Psoas muscle (tissue), 8 donors: ENCODE results near the gene CES3. TPM values are rescaled to one million over a fixed set of nuclear protein-coding genes. Genes with fewer than 3 reads are reported as not detected.
A peak's percentile ranks its signal among the peaks of the same experiment; 100 is the strongest.

Experiments
- ATAC-seq, 4 donors: fragments of 200-7000 bp; cut with Tn5 transposase; one replicate each; pipeline ENCODE4 v1.9.1; 2020; ENCODE audit warnings: moderate library complexity in 3 of 4, mild to moderate bottlenecking in 2 of 4
- DNase-seq, 2 donors: peaks; one replicate each; pipeline ENCODE4 v3.0.0-alpha.2; 2020
- H3K27ac ChIP-seq: fragments of 200-600 bp; one replicate; pipeline ENCODE4 v1.8.0; 2022
- H3K27me3 ChIP-seq, 3 donors: fragments of 200-600 bp in 1 of 3; one replicate each; pipeline versions ENCODE4 v1.6.1 to v1.8.0; 2013 to 2022; ENCODE audit warnings: low read length in 2 of 3, mild to moderate bottlenecking in 2 of 3, moderate library complexity in 1 of 3; ENCODE audit not compliant: insufficient read depth in 3 of 3
- H3K36me3 ChIP-seq, 2 donors: fragments of 200-600 bp in 1 of 2; one replicate each; pipeline versions ENCODE4 v1.6.1 to v1.8.0; 2013 to 2022; ENCODE audit warnings: low read depth in 1 of 2, mild to moderate bottlenecking in 1 of 2, moderate library complexity in 1 of 2; ENCODE audit not compliant: insufficient read depth in 1 of 2
- H3K4me1 ChIP-seq: fragments of 200-600 bp; one replicate; pipeline ENCODE4 v1.8.0; 2022
- H3K4me3 ChIP-seq: fragments of 200-600 bp; one replicate; pipeline ENCODE4 v1.8.0; 2022; ENCODE audit warnings: mild to moderate bottlenecking
- H3K9me3 ChIP-seq: fragments of 200-600 bp; one replicate; pipeline ENCODE4 v1.8.0; 2022
- WGBS, 3 donors: extraction: QIAGEN DNeasy Blood & Tissue Kit; methylation state at CpG; one replicate each; pipeline versions ENCODE4 v1.1.6 to v1.1.7; 2013; 5-methylcytosine and 5-hydroxymethylcytosine counted together
- intact Hi-C, 2 donors: fragments of 100-400 bp; cut with DNase I; formaldehyde crosslinking; loops; one replicate each; pipeline versions ENCODE4 v1.11.0 to v1.14.2; 2022
- polyA plus RNA-seq, 3 donors: library from polyadenylated mRNA; stranded (reverse); fragments of 200-250 nt; gene quantifications; one replicate each; pipeline ENCODE4 v1.2.3, GENCODE V29; 2013
- total RNA-seq, 4 donors: library from RNA; stranded (reverse); fragmentation: NEBNext Ultra II Directional in 2 of 4; extraction: Animal tissue kit (Norgen Biotek cat#: 25700) in 2 of 4; gene quantifications; one replicate each; pipeline versions ENCODE4 v1.2.1 to v1.2.4, GENCODE V29; 2021 to 2023
- TF ChIP-seq, protein P1 (sequence below): fragments of 200-600 bp; IDR thresholded peaks from one replicate; pipeline ENCODE4 v1.8.0; 2022; ENCODE audit warnings: antibody characterized with exemption
- donor health status: healthy with polysubstance abuse.
- donor health status: DM: no; HTN: no; CAD: no; lungs with moderate emphysema.
- donor health status: Bipolar disorder and iron deficiency.
- donor health status: healthy.
- donor health status: DM: yes; HTN: yes; CAD: no.
- donor health status: DM: no; HTN: no; CAD: no.
- donor health status: DM: no; HTN: no; CAD: no.
- donor health status: DM: yes; HTN: yes; CAD: no.

Gene CES3
- total and polyA plus RNA-seq, 7 donors: 0.48 to 15.2 (median 9.7) TPM

GRCh38 chr16:67017421-67017750 is 56.3 kb downstream of the CES3 start:
- no peak overlapping the region for H3K4me3 ChIP-seq
- H3K27me3 ChIP-seq: no peaks in the 10 kb centered on the region
- H3K36me3 ChIP-seq: no peaks in the 10 kb centered on the region
- WGBS, 3 donors: 86 to 88% (median 87%) methylated on average over 4 of the region's 4 CpGs
- TF ChIP-seq, protein P1, sequence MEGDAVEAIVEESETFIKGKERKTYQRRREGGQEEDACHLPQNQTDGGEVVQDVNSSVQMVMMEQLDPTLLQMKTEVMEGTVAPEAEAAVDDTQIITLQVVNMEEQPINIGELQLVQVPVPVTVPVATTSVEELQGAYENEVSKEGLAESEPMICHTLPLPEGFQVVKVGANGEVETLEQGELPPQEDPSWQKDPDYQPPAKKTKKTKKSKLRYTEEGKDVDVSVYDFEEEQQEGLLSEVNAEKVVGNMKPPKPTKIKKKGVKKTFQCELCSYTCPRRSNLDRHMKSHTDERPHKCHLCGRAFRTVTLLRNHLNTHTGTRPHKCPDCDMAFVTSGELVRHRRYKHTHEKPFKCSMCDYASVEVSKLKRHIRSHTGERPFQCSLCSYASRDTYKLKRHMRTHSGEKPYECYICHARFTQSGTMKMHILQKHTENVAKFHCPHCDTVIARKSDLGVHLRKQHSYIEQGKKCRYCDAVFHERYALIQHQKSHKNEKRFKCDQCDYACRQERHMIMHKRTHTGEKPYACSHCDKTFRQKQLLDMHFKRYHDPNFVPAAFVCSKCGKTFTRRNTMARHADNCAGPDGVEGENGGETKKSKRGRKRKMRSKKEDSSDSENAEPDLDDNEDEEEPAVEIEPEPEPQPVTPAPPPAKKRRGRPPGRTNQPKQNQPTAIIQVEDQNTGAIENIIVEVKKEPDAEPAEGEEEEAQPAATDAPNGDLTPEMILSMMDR: no peak
- peaks cover 9% of the 10 kb centered on the region for H3K4me1 ChIP-seq
- H3K9me3 ChIP-seq: no peaks in the 10 kb centered on the region
- H3K27ac ChIP-seq: no peak overlapping the region
- ATAC-seq: no peak
- DNase-seq: no peak
- intact Hi-C loops: loop anchor here (5.0 to 10.0 kb wide), 3 partner anchors 85 to 140 kb away; partner anchors contain the start of genes FBXL8 (in 1 of the 2), PHAF1 (in 1 of the 2) and TRADD (in 1 of the 2)

GRCh38 chr16:67017810-67018488 is 56.9 kb downstream of the CES3 start:
- H3K36me3 ChIP-seq: no peaks in the 10 kb centered on the region
- 35 to 41% (median 39%) methylated on average over 6 of the region's 6 CpGs for WGBS, 3 donors
- DNase-seq (peak; percentile 59 to 78), ATAC-seq (peak; percentile 85 to 90 (median 87))
- no peak overlapping the region for H3K4me3 ChIP-seq
- no peak overlapping the region for H3K27ac ChIP-seq
- TF ChIP-seq, protein P1: peak; percentile 67
- no peaks in the 10 kb centered on the region for H3K9me3 ChIP-seq
- H3K27me3 ChIP-seq: no peaks in the 10 kb centered on the region
- intact Hi-C loops: loop anchor here (5.0 to 10.0 kb wide), 3 partner anchors 84 to 139 kb away; partner anchors contain the start of genes FBXL8 (in 1 of the 2), PHAF1 (in 1 of the 2) and TRADD (in 1 of the 2)
- peaks cover 9% of the 10 kb centered on the region for H3K4me1 ChIP-seq

GRCh38 chr16:67019171-67019570 is 58.1 kb downstream of the CES3 start:
- intact Hi-C loops: loop anchor here (5.0 to 10.0 kb wide), 3 partner anchors 83 to 138 kb away; partner anchors contain the start of genes FBXL8 (in 1 of the 2), PHAF1 (in 1 of the 2) and TRADD (in 1 of the 2)
- Histone ChIP-seq H3K36me3 (no peaks in the 10 kb centered on the region), H3K4me3 (no peak overlapping the region), H3K9me3 (no peaks in the 10 kb centered on the region), H3K4me1 (no peaks in the 10 kb centered on the region), H3K27me3 (no peaks in the 10 kb centered on the region), H3K27ac (no peak overlapping the region)
- 86 to 91% (median 87%) methylated on average over 8 of the region's 8 CpGs for WGBS, 3 donors
- no peak for ATAC-seq
- TF ChIP-seq, protein P1: no peak
- no peak for DNase-seq

- 77 to 86% (median 81%) methylated on average over 3 of the region's 3 CpGs for WGBS, 3 donors
- H3K36me3 ChIP-seq: no peaks in the 10 kb centered on the region
- intact Hi-C loops: no loop called here
- H3K27me3 ChIP-seq: no peaks in the 10 kb centered on the region
- ATAC-seq (no peak), DNase-seq (no peak)
- H3K9me3 ChIP-seq: no peaks in the 10 kb centered on the region
- H3K4me3 ChIP-seq: no peak overlapping the region
- no peak overlapping the region for H3K27ac ChIP-seq
- no peaks in the 10 kb centered on the region for H3K4me1 ChIP-seq
- TF ChIP-seq, protein P1: no peak
These were observed 60.3 kb downstream of the CES3 start for GRCh38 chr16:67021321-67021720.
